Astrocyte (in vitro differentiated cells and primary cell): ENCODE results near the gene GPR158.

ENCODE experiments used
- EZH2 ChIP-seq: IDR thresholded peaks from 2 replicates; pipeline ENCODE4 v1.6.1; 2012; ENCODE audit warnings: mild to moderate bottlenecking, low read length, inconsistent platforms; ENCODE audit not compliant: insufficient read depth
- TF ChIP-seq, protein P1 (sequence below): IDR thresholded peaks from 2 replicates; pipeline ENCODE4 v1.5.1; 2011; ENCODE audit warnings: low read depth, mild to moderate bottlenecking, inconsistent platforms, low read length, moderate library complexity; ENCODE audit not compliant: insufficient read depth

DNA sequence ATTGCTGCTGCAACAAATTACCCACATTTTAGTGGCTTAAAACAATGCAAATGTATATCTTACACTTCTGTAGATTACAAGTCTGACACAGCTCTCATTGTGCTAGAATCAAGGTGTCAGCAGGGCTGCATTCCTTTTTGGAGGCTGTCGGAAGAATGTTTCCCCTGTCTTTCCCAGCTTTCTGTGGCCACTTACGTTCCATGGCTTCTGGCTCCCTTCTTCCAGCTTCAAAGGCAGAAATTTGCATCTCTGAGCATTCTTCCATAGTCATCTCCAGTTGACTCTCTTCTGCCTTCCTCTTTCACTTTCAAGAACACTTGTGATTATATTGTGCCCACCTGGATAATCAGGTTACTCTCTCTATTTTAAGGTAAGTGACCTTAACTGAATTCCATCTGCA is 125.3 kb downstream of the GPR158 start:
- TF ChIP-seq, protein P1, sequence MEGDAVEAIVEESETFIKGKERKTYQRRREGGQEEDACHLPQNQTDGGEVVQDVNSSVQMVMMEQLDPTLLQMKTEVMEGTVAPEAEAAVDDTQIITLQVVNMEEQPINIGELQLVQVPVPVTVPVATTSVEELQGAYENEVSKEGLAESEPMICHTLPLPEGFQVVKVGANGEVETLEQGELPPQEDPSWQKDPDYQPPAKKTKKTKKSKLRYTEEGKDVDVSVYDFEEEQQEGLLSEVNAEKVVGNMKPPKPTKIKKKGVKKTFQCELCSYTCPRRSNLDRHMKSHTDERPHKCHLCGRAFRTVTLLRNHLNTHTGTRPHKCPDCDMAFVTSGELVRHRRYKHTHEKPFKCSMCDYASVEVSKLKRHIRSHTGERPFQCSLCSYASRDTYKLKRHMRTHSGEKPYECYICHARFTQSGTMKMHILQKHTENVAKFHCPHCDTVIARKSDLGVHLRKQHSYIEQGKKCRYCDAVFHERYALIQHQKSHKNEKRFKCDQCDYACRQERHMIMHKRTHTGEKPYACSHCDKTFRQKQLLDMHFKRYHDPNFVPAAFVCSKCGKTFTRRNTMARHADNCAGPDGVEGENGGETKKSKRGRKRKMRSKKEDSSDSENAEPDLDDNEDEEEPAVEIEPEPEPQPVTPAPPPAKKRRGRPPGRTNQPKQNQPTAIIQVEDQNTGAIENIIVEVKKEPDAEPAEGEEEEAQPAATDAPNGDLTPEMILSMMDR, result no peak
- TF ChIP-seq EZH2, result no peak
